Fibroblast of the aortic adventitia (primary cell): ENCODE results near the gene CDKN2D. TPM values are rescaled to one million over a fixed set of nuclear protein-coding genes. Genes with fewer than 3 reads are reported as not detected.

Experiments
- DNase-seq: peaks from one replicate; pipeline ENCODE4 v3.0.0-alpha.2; 2010; ENCODE audit warnings: low read depth
- H3K4me3 ChIP-seq: 2 replicates; pipeline ENCODE4 v1.5.1; 2011; ENCODE audit warnings: low read depth, mild to moderate bottlenecking, control low read depth, low read length, moderate library complexity
- total RNA-seq: library from RNA; depleted of rRNA; stranded (reverse); fragments of >200 nt; gene quantifications from 2 replicates; pipeline ENCODE4 v1.2.3, GENCODE V29; 2012; ENCODE audit warnings: low replicate concordance
- TF ChIP-seq, protein P1 (sequence below): IDR thresholded peaks from 2 replicates; pipeline ENCODE4 v1.5.1; 2011; ENCODE audit warnings: mild to moderate bottlenecking, low read length, control low read depth, inconsistent platforms; ENCODE audit not compliant: insufficient read depth

CDKN2D gene
- total RNA-seq, 1 donor, result 9.2 TPM

DNA sequence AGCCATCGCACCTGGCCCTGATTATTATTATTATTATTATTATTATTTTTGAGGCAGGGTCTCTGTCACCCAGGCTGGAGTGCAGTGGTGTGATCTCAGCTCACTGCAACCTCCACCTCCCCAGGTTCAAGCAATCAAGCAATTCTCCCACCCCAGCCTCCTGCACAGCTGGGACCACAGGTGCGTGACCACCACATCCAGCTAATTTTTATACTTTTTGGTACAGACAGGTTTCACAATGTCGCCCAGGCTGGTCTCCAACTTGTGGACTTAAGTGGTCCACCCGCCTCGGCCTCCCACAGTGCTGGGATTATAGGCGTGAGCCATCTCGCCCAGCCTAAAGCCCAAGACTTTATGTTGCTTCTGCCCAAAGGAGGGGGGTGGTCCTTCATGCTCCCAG is 24.4 kb upstream of the CDKN2D start:
- TF ChIP-seq, protein P1, sequence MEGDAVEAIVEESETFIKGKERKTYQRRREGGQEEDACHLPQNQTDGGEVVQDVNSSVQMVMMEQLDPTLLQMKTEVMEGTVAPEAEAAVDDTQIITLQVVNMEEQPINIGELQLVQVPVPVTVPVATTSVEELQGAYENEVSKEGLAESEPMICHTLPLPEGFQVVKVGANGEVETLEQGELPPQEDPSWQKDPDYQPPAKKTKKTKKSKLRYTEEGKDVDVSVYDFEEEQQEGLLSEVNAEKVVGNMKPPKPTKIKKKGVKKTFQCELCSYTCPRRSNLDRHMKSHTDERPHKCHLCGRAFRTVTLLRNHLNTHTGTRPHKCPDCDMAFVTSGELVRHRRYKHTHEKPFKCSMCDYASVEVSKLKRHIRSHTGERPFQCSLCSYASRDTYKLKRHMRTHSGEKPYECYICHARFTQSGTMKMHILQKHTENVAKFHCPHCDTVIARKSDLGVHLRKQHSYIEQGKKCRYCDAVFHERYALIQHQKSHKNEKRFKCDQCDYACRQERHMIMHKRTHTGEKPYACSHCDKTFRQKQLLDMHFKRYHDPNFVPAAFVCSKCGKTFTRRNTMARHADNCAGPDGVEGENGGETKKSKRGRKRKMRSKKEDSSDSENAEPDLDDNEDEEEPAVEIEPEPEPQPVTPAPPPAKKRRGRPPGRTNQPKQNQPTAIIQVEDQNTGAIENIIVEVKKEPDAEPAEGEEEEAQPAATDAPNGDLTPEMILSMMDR, result no peak
- DNase-seq, result no peak
- no peak overlapping the region for H3K4me3 ChIP-seq

DNA sequence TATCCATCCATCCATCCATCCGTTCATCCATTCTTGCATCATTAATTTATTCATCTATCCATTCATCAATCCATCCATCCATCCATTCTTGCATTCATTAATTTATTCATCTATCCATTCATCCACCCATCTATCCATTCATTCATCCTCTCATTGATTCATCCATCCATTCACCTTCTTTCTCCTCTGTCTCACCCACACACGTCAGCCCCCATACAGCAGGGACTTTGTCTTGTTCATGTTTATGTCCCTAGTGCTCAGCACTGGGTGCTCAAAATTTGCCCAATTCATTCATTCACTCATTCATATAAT is 19.0 kb upstream of the CDKN2D start:
- TF ChIP-seq, protein P1, result no peak
- no peak overlapping the region for H3K4me3 ChIP-seq
- DNase-seq, result no peak

DNA sequence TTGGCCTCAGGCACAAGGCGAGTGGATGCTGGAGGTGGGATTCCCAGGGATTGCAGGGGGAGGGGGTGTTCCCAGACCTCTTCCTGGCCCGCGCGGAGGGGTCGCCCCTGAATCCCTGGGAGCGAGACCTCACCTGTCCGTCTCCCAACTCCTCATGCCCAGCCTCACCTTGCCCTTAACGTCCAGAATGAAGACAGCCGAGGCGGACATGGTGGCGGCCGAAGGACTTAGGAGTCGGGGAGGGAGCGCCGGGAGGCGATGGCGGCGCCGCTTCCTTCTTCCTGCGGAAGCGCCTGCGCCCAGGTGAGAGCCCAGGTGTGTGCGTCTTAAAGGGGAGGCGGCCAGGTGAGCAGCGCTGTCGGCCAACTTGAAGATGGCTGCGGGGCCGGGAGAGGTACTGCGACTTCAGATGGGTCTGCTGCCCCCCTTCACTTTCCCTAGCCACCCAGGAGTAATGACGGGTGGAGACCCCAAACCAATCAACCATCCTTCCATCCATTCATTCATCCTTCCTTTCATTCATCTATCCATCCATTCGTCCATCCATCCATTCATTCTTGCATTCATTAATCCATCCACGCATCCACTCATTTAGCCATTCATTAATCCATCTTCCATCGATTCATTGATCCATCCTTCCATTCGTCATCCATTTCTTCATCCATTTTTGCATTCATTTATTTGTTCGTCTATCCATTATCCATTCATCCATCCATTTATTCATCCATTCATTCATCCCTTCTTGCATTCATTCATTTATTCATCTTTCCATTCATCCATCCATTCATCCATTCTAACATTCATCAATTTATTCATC is 18.5 kb upstream of the CDKN2D start, which contains the start of gene AP1M2:
Gene AP1M2, minus strand, starts transcription at position 291 of the 817 bp plus-strand sequence. Its CDS starts 81 bp downstream, at position 210.
- no peak within 1 kb of the TSS for H3K4me3 ChIP-seq
- TF ChIP-seq, protein P1, result no peak
- DNase-seq, result no peak

DNA sequence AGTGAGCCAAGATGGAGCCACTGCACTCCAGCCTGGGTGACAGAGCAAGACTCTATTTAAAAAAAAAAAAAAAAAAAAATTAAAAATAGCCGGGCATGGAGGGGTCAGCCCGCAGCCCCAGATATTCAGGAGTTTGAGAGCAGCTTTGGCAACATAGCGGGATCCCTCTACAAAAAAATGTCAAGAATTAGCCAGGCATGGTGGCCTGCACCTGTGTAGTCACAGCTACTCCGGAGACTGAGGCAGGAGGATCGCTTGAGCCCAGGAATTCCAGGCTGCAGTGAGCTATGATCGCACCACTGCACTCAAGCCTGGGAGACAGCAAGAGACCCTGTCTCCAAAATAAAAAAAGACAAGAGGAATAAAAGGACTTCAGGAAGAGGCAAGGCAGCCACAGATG is 17.6 kb upstream of the CDKN2D start:
- TF ChIP-seq, protein P1, result no peak
- no peak for DNase-seq
- H3K4me3 ChIP-seq, result no peak overlapping the region

DNA sequence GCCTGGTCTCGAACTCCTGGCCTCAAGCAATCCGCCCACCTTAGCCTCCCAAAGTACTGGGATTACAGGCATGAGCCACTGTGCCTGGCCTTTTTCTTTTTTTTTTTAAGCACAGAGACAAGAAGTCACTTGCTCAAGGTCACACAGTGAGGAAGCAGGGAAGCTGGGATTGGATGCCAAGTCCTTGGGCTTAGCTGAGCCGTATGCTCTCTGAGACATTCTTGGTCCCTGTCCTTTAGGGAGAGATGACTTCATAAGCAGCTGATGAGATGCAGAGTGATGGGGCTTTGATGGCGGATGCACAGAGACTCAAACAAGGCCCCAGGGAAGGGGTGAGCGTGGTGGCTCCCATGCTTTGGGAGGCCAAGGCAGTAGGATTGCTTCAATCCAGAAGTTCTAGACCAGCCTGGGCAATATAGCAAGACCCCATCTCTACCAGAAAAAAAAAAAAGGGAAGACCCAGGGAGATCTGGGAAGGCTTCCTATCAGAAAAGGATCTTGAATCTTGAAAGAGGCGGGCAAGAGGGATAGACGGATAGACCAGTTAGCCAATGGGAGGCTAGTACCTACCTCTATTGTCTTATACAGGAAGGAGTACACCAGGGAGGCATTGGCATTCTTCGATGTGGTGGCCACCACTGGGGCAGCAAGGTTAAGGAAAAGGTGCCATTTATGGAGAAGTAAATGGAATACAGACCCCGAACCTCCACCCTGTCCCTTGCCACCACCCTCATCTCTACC is 14.4 kb upstream of the CDKN2D start:
- no peak overlapping the region for H3K4me3 ChIP-seq
- no peak for DNase-seq
- TF ChIP-seq, protein P1, result no peak

DNA sequence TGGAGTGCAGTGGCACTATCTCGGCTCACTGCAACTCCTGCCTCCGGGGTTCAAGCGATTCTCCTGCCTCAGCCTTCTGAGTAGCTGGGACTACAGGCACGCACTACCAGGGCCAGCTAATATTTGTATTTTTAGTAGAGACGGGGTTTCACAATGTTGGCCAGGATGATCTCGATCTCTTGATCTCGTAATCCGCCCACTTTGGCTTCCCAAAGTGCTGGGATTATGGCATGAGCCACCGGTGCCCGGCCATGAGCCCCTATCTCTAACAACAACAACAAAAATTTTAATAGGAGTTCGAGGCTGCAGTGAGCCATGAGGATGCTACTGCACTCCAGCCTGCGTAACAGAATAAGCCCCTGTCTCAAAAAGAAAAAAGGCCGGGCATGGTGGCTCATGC is 13.3 kb upstream of the CDKN2D start:
- DNase-seq, result no peak
- no peak overlapping the region for H3K4me3 ChIP-seq

More for the DNA sequence above, 13.3 kb upstream of the CDKN2D start:
- TF ChIP-seq, protein P1, result no peak
